OCI-LY1 (cell line): ENCODE measurements around the gene FAM107B.

Source experiments
- H2AFZ ChIP-seq: fragments of 200-600 bp; sonication (generic), shearing (Covaris generic); 2 replicates; pipeline ENCODE4 v1.6.0; 2014; ENCODE audit warnings: antibody characterized with exemption, mild to moderate bottlenecking, low read length
- H3F3A ChIP-seq: fragments of 200-600 bp; sonication (generic), shearing (Covaris generic); 2 replicates; pipeline ENCODE4 v1.6.0; 2014; ENCODE audit warnings: mild to moderate bottlenecking, antibody characterized with exemption, low read length, moderate library complexity; ENCODE audit not compliant: insufficient read depth
- H3K27ac ChIP-seq: fragments of 200-600 bp; sonication (generic); 2 replicates; pipeline ENCODE4 v1.5.1; 2014; ENCODE audit warnings: low read length, mixed run types, mild to moderate bottlenecking, low read depth; ENCODE audit not compliant: poor library complexity, severe bottlenecking
- H3K27me3 ChIP-seq: fragments of 200-600 bp; sonication (generic); 2 replicates; pipeline ENCODE4 v1.6.0; 2014; ENCODE audit warnings: antibody characterized with exemption, mild to moderate bottlenecking, low read length, moderate library complexity; ENCODE audit not compliant: insufficient read depth
- H3K36me3 ChIP-seq: fragments of 200-600 bp; sonication (generic); 2 replicates; pipeline ENCODE4 v1.6.1; 2014; ENCODE audit warnings: mild to moderate bottlenecking, antibody characterized with exemption, low read length, moderate library complexity, mixed read lengths; ENCODE audit not compliant: insufficient read depth
- H3K4me1 ChIP-seq: fragments of 200-600 bp; sonication (generic); 2 replicates; pipeline ENCODE4 v1.5.1; 2014; ENCODE audit warnings: mild to moderate bottlenecking, low read length, moderate library complexity; ENCODE audit not compliant: insufficient read depth, severe bottlenecking
- H3K4me2 ChIP-seq: fragments of 200-600 bp; sonication (generic), shearing (Covaris generic); 2 replicates; pipeline ENCODE4 v1.6.1; 2014; ENCODE audit warnings: low read length
- H3K4me3 ChIP-seq: fragments of 200-600 bp; sonication (generic); 2 replicates; pipeline ENCODE4 v1.5.1; 2014; ENCODE audit warnings: low read length, low read depth, mild to moderate bottlenecking, mixed read lengths; ENCODE audit not compliant: poor library complexity, severe bottlenecking
- H3K79me2 ChIP-seq: fragments of 200-600 bp; shearing (Covaris generic); 2 replicates; pipeline ENCODE4 v1.6.1; 2016; ENCODE audit warnings: mixed run types, low read length, mixed read lengths; ENCODE audit not compliant: insufficient read depth
- H3K9ac ChIP-seq: fragments of 200-600 bp; sonication (generic), shearing (Covaris generic); 2 replicates; pipeline ENCODE4 v1.6.1; 2014; ENCODE audit warnings: mild to moderate bottlenecking, low read length, mixed read lengths
- H3K9me2 ChIP-seq: fragments of 200-600 bp; sonication (generic), shearing (Covaris generic); 2 replicates; pipeline ENCODE4 v1.6.1; 2014; ENCODE audit warnings: low read depth, mild to moderate bottlenecking, low read length, mixed read lengths
- H3K9me3 ChIP-seq: fragments of 200-600 bp; shearing (Covaris generic); 2 replicates; pipeline ENCODE4 v1.6.1; 2014; ENCODE audit warnings: low read length, mixed read lengths
- H4K20me1 ChIP-seq: fragments of 200-600 bp; sonication (generic), shearing (Covaris generic); 2 replicates; pipeline ENCODE4 v1.6.0; 2016; ENCODE audit warnings: mild to moderate bottlenecking, low read length; ENCODE audit not compliant: insufficient read depth
- EZH2 ChIP-seq: fragments of 200-600 bp; sonication (generic), shearing (Covaris generic); IDR thresholded peaks from 2 replicates; pipeline ENCODE4 v1.8.0; 2017; ENCODE audit warnings: borderline replicate concordance, mixed run types, mild to moderate bottlenecking, antibody characterized with exemption, low read length, moderate library complexity, mixed read lengths
- TF ChIP-seq, protein P1 (sequence below): fragments of 200-600 bp; sonication (generic), shearing (Covaris generic); IDR thresholded peaks from 2 replicates; pipeline ENCODE4 v1.5.1; 2017; ENCODE audit warnings: mild to moderate bottlenecking, antibody characterized with exemption, low read length, moderate library complexity, mixed read lengths

Gene FAM107B

DNA sequence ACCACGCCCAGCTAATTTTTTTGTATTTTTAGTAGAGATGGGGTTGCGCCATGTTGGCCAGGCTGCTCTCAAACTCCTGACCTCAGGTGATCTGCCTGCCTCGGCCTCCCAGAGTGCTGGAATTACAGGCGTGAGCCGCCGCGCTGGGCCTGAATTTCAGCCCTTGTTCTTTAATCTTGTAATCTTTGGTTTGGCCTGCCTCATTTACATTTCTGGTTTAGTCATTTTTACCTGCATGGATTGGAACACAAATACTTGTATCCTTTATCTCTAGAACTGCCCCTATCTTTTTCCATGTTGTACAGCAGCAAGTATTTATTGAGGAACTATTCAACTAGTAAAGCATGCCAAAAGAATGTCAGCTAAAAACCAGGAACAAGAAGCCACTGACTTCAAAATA lies 248.4 kb downstream of the FAM107B start:
- Histone ChIP-seq H3K4me3 (no peak overlapping the region), H4K20me1 (no peaks in the 10 kb centered on the region), H3K79me2 (peaks cover 33% of the 10 kb centered on the region; the same call in 1 of the 2 replicates), H3F3A (no peaks in the 10 kb centered on the region), H3K9me2 (no peaks in the 10 kb centered on the region), H3K27ac (no peak overlapping the region), H3K36me3 (peaks cover 92% of the 10 kb centered on the region), H2AFZ (no peak overlapping the region), H3K4me2 (no peak overlapping the region), H3K9ac (no peak overlapping the region), H3K27me3 (no peaks in the 10 kb centered on the region), H3K9me3 (no peaks in the 10 kb centered on the region), H3K4me1 (no peaks in the 10 kb centered on the region)
- TF ChIP-seq, protein P1, sequence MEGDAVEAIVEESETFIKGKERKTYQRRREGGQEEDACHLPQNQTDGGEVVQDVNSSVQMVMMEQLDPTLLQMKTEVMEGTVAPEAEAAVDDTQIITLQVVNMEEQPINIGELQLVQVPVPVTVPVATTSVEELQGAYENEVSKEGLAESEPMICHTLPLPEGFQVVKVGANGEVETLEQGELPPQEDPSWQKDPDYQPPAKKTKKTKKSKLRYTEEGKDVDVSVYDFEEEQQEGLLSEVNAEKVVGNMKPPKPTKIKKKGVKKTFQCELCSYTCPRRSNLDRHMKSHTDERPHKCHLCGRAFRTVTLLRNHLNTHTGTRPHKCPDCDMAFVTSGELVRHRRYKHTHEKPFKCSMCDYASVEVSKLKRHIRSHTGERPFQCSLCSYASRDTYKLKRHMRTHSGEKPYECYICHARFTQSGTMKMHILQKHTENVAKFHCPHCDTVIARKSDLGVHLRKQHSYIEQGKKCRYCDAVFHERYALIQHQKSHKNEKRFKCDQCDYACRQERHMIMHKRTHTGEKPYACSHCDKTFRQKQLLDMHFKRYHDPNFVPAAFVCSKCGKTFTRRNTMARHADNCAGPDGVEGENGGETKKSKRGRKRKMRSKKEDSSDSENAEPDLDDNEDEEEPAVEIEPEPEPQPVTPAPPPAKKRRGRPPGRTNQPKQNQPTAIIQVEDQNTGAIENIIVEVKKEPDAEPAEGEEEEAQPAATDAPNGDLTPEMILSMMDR, result no peak
- TF ChIP-seq EZH2, result no peak

GRCh38 chr10:14524691-14525324 lies 249.9 kb downstream of the FAM107B start:
- Histone ChIP-seq H3K9ac (no peak overlapping the region), H3K27me3 (no peaks in the 10 kb centered on the region), H3K4me1 (no peaks in the 10 kb centered on the region)

GRCh38 chr10:14523286-14523685 lies 251.4 kb downstream of the FAM107B start:
- no peaks in the 10 kb centered on the region for H3K9me3 ChIP-seq
- no peak overlapping the region for H2AFZ ChIP-seq
- H3K27ac ChIP-seq, result no peak overlapping the region
- no peak for TF ChIP-seq EZH2
- TF ChIP-seq, protein P1, result no peak
- no peak overlapping the region for H3K9ac ChIP-seq
- no peaks in the 10 kb centered on the region for H3K9me2 ChIP-seq
- no peak overlapping the region for H3K4me2 ChIP-seq
- peaks cover 93% of the 10 kb centered on the region for H3K36me3 ChIP-seq
- H3K4me1 ChIP-seq, result no peaks in the 10 kb centered on the region
- peaks cover 26% of the 10 kb centered on the region; the same call in 1 of the 2 replicates for H3K79me2 ChIP-seq
- H3F3A ChIP-seq, result no peaks in the 10 kb centered on the region
- H3K4me3 ChIP-seq, result no peak overlapping the region
- no peaks in the 10 kb centered on the region for H4K20me1 ChIP-seq
- no peaks in the 10 kb centered on the region for H3K27me3 ChIP-seq

More at GRCh38 chr10:14524691-14525324, 249.9 kb downstream of the FAM107B start:
- no peak overlapping the region for H2AFZ ChIP-seq
- H3K79me2 ChIP-seq, result peaks cover 33% of the 10 kb centered on the region; the same call in 1 of the 2 replicates
- no peaks in the 10 kb centered on the region for H3K9me2 ChIP-seq
- H3F3A ChIP-seq, result no peaks in the 10 kb centered on the region
- H3K4me2 ChIP-seq, result no peak overlapping the region
- TF ChIP-seq, protein P1, result no peak
- no peak for TF ChIP-seq EZH2
- no peak overlapping the region for H3K4me3 ChIP-seq
- H4K20me1 ChIP-seq, result no peaks in the 10 kb centered on the region
- H3K36me3 ChIP-seq, result peaks cover 93% of the 10 kb centered on the region
- H3K27ac ChIP-seq, result no peak overlapping the region
- no peaks in the 10 kb centered on the region for H3K9me3 ChIP-seq
